ENCODE results near the gene SDF2L1. TPM values are rescaled to one million over a fixed set of nuclear protein-coding genes. Genes with fewer than 3 reads are reported as not detected.
A peak's percentile ranks its signal among the peaks of the same experiment; 100 is the strongest.

Gene SDF2L1
- total and polyA plus RNA-seq, 2 donors from 2014 or later, result 56.1 to 79.6 TPM

- FAIRE-seq, result no peak
- TF ChIP-seq, protein P1, sequence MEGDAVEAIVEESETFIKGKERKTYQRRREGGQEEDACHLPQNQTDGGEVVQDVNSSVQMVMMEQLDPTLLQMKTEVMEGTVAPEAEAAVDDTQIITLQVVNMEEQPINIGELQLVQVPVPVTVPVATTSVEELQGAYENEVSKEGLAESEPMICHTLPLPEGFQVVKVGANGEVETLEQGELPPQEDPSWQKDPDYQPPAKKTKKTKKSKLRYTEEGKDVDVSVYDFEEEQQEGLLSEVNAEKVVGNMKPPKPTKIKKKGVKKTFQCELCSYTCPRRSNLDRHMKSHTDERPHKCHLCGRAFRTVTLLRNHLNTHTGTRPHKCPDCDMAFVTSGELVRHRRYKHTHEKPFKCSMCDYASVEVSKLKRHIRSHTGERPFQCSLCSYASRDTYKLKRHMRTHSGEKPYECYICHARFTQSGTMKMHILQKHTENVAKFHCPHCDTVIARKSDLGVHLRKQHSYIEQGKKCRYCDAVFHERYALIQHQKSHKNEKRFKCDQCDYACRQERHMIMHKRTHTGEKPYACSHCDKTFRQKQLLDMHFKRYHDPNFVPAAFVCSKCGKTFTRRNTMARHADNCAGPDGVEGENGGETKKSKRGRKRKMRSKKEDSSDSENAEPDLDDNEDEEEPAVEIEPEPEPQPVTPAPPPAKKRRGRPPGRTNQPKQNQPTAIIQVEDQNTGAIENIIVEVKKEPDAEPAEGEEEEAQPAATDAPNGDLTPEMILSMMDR (IDR thresholded peaks at IDR 0.05; ENCODE audit: borderline replicate concordance, extremely low read depth, insufficient read depth), result no peak
- Histone ChIP-seq H3K4me3 (ENCODE audit: low read length in 3 of 3) (no peak overlapping the region), H3K9ac (ENCODE audit: low read length in 3 of 3) (no peak overlapping the region), H3K9me3 (ENCODE audit: control insufficient read depth in 2 of 3, insufficient read depth in 1 of 3, low read length in 3 of 3) (no peaks in the 10 kb centered on the region), H3K4me1 (ENCODE audit: control insufficient read depth in 2 of 3, insufficient read depth in 2 of 3, low read depth in 1 of 3, low read length in 3 of 3) (peaks cover 0 to 7% (median 6%) of the 10 kb centered on the region in 3 donors), H3K27ac (ENCODE audit: low read depth in 2 of 2, low read length in 2 of 2) (no peak overlapping the region), H3K27me3 (ENCODE audit: control insufficient read depth, insufficient read depth, low read length) (no peaks in the 10 kb centered on the region), H3K36me3 (ENCODE audit: control insufficient read depth in 2 of 3, insufficient read depth in 3 of 3, low read length in 3 of 3) (peaks cover 0 to 3% (median 0%) of the 10 kb centered on the region in 3 donors)
- intact Hi-C loops (cut with DNase I), result no loop called here
- DNase-seq, result no peak
Measured at GRCh38 chr22:21650280-21650679, 8.2 kb downstream of the SDF2L1 start.

DNA sequence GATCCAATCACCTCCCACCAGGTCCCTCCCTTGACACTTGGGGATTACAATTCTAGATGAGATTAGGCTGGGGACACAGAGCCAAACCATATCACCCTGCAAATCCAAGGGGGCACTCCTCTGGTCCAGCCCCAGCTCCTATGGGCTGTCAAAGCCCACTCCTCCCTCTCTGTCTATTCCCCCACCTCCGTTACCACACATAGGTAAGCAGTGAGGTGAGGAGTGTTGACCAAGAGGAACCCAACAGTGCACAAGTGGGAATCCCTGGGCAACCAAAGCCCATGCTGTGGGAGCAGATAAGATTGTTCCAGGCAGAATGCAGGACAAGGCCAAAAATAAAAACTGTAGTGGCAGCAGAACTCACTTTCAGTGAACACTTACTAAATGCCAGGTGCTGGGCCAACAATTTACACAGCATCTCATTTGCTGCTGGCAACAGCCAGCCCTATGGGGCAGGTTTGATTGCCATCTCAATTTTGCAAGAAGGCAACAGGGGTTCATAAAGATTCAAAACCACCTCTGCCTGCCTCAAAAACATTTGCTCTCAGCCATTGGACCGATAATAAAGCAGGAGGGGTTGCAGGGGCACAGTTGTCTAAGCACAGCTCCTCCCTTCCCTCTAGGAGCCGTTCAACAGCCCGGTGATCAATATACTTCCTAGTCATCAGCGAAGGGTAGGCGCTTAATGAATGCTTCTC lies 8.9 kb downstream of the SDF2L1 start:
- no peak for DNase-seq
- TF ChIP-seq, protein P1 (IDR thresholded peaks at IDR 0.05; ENCODE audit: borderline replicate concordance, extremely low read depth, insufficient read depth), result no peak
- Histone ChIP-seq H3K36me3 (ENCODE audit: control insufficient read depth in 2 of 3, insufficient read depth in 3 of 3, low read length in 3 of 3) (peaks cover 0 to 3% (median 0%) of the 10 kb centered on the region in 3 donors), H3K4me1 (ENCODE audit: control insufficient read depth in 2 of 3, insufficient read depth in 2 of 3, low read depth in 1 of 3, low read length in 3 of 3) (peaks cover 0 to 7% (median 6%) of the 10 kb centered on the region in 3 donors), H3K4me3 (ENCODE audit: low read length in 3 of 3) (peak overlapping the region in 2 of 3 donors; percentile 58 to 68), H3K9me3 (ENCODE audit: control insufficient read depth in 2 of 3, insufficient read depth in 1 of 3, low read length in 3 of 3) (no peaks in the 10 kb centered on the region), H3K27ac (ENCODE audit: low read depth in 2 of 2, low read length in 2 of 2) (no peak overlapping the region), H3K27me3 (ENCODE audit: control insufficient read depth, insufficient read depth, low read length) (no peaks in the 10 kb centered on the region), H3K9ac (ENCODE audit: low read length in 3 of 3) (peak overlapping the region in 1 of 3 donors; percentile 38)
- intact Hi-C loops (cut with DNase I), result no loop called here
- FAIRE-seq, result no peak

DNA sequence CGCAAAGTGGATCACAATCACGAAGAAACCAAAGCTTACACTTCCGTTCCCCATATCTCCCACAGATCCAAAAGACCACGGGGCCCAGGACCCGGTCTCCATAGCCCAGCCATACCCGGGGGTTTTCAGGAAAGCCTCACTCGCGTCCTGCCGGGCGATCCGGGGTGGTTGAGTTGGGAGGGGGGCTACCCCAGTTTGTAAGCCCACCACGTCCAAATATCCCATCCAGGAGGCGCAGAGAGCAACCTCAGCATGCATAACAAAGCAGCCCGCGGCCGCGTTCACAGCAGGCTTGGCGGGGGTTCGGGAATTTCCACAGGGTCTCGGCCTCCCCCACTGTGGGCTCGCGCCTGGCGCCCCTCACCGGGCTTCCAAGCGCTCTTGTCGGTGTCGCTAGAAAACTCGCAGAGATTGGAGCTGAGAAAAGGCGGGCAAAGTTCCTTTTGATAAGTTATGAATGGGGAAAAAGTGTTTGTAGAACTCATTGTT lies 9.5 kb downstream of the SDF2L1 start:
- FAIRE-seq, result no peak
- H3K36me3 ChIP-seq (ENCODE audit: control insufficient read depth in 2 of 3, insufficient read depth in 3 of 3, low read length in 3 of 3), result peaks cover 0 to 3% (median 0%) of the 10 kb centered on the region in 3 donors
- intact Hi-C loops (cut with DNase I), result no loop called here
- H3K9ac ChIP-seq (ENCODE audit: low read length in 3 of 3), result peak overlapping the region in 1 of 3 donors; percentile 38
- H3K27me3 ChIP-seq (ENCODE audit: control insufficient read depth, insufficient read depth, low read length), result no peaks in the 10 kb centered on the region
- H3K4me1 ChIP-seq (ENCODE audit: control insufficient read depth in 2 of 3, insufficient read depth in 2 of 3, low read depth in 1 of 3, low read length in 3 of 3), result peaks cover 0 to 7% (median 6%) of the 10 kb centered on the region in 3 donors
- DNase-seq, result peak in 1 of 5 donors; percentile 24
- no peaks in the 10 kb centered on the region for H3K9me3 ChIP-seq (ENCODE audit: control insufficient read depth in 2 of 3, insufficient read depth in 1 of 3, low read length in 3 of 3)
- peak overlapping the region in 2 of 3 donors; percentile 58 to 68 for H3K4me3 ChIP-seq (ENCODE audit: low read length in 3 of 3)
- TF ChIP-seq, protein P1 (IDR thresholded peaks at IDR 0.05; ENCODE audit: borderline replicate concordance, extremely low read depth, insufficient read depth), result no peak
- no peak overlapping the region for H3K27ac ChIP-seq (ENCODE audit: low read depth in 2 of 2, low read length in 2 of 2)
